ENCODE data around the gene POGK.

Gene POGK

DNA sequence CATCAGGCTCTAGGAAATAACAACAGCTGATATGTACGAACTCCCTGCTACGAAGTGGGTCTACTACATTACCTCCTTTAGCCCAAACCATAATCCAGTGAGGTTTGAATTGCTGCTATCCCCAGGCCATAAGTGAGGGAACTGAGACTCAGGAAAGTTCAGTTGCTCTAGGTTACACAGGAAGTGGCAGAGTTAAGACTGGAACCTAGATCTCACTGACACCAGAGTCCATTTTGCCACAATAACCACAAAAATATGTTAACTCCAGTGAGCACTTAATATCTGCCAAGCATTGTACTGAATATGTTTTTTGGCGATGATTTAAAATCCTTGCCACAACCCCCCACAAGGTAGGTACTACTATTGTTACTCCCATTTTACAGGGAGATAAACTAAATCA is 45.7 kb downstream of the POGK start:
- no peak for DNase-seq (ENCODE audit: extremely low read depth, low read depth)
- TF ChIP-seq, protein P1, sequence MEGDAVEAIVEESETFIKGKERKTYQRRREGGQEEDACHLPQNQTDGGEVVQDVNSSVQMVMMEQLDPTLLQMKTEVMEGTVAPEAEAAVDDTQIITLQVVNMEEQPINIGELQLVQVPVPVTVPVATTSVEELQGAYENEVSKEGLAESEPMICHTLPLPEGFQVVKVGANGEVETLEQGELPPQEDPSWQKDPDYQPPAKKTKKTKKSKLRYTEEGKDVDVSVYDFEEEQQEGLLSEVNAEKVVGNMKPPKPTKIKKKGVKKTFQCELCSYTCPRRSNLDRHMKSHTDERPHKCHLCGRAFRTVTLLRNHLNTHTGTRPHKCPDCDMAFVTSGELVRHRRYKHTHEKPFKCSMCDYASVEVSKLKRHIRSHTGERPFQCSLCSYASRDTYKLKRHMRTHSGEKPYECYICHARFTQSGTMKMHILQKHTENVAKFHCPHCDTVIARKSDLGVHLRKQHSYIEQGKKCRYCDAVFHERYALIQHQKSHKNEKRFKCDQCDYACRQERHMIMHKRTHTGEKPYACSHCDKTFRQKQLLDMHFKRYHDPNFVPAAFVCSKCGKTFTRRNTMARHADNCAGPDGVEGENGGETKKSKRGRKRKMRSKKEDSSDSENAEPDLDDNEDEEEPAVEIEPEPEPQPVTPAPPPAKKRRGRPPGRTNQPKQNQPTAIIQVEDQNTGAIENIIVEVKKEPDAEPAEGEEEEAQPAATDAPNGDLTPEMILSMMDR (IDR thresholded peaks at IDR 0.05; ENCODE audit: low read depth, low read length), result no peak

DNA sequence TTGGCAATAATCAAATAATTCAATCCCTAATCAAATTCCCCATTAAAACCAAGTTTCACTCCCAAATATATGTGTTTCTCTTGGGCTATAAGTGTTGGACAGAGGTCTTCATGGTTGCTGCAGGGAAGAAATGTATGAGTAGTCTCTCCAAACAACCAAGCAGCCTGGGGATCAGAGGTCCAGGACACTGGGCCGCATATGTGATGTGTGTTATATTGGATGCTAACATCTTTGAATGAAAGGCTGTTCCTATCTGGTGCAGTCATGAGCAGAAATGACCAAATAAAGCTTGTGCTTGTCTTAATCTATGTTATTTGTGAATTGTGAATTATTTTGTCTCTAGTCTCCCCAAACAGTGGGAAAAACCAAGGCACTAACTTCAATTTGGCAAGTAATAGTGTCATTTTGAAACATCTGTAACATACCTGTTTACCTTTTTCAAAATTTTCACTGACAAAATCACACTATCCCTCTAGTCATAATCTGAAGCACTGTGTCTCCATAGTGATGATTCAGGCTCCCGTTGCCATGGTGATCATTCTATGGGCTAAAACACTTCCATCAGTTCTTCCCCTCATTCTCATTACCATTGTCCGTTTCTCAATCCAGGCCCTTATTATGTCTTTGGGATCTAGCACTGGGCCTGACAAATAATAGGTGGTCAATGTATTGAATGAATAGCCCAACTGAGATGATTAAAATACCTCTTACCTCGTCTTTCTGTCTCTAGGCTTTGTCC is 49.3 kb downstream of the POGK start:
- TF ChIP-seq, protein P1 (IDR thresholded peaks at IDR 0.05; ENCODE audit: low read depth, low read length), result no peak
- DNase-seq (ENCODE audit: extremely low read depth, low read depth), result no peak

DNA sequence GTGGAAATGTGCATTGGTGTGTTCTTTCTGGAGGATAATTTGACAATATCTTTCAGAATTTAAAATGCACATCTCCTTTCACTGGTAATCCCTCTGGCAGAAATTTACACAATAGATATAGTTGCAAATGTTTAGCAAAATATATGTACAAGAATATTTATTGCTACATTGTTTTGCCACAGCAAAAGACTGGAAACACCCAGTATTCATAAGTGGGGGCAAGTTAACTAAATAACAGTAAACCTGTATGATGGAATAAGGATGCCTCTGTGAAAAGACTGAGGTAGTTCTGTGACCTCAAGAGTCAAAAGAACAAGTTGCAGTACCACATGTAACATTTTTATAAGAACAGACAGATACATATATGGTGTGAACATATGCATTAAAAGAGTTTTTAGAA is 50.5 kb downstream of the POGK start:
- TF ChIP-seq, protein P1 (IDR thresholded peaks at IDR 0.05; ENCODE audit: low read depth, low read length), result no peak
- DNase-seq (ENCODE audit: extremely low read depth, low read depth), result no peak

DNA sequence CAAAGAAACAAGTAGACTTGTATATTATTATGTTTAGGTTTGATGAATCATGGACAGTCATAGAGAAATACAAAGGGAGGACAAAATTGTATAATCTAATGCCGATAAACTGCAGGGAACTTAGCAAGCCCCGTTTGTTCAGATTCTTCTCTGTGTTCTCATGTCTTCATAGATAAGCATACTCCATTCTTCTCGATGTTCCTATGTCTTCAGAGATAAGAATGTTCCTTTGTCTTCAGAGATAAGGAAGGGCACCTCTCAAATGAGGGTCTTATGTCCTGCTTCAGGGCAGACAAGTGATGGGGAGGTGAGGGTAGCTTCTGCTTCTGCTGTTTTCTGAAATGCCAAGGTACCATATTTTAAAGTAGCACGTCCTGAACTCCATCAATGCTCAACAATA is 56.5 kb downstream of the POGK start:
- DNase-seq (ENCODE audit: extremely low read depth, low read depth), result no peak

DNA sequence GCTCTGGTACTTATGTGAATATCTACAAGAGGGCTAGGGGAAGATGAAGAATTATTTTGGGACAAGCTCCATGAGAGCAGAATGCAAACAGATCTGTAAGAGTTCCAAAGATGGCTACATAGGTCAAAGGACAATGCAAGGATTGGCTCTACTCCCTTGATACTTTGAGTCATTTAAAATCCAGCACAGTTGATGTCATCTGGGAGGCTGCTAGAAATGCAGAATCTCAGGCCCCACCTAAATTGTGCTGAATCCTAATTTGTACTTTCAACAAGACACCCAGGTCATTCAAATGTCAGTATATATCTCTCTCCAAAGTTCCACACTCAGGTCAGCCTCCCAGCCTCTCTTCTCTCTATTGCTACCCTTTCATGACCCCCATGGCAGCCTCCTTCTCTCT is 60.5 kb downstream of the POGK start:
- TF ChIP-seq, protein P1 (IDR thresholded peaks at IDR 0.05; ENCODE audit: low read depth, low read length), result no peak
- DNase-seq (ENCODE audit: extremely low read depth, low read depth), result no peak

More for the DNA sequence above, 56.5 kb downstream of the POGK start:
- TF ChIP-seq, protein P1 (IDR thresholded peaks at IDR 0.05; ENCODE audit: low read depth, low read length), result no peak

DNA sequence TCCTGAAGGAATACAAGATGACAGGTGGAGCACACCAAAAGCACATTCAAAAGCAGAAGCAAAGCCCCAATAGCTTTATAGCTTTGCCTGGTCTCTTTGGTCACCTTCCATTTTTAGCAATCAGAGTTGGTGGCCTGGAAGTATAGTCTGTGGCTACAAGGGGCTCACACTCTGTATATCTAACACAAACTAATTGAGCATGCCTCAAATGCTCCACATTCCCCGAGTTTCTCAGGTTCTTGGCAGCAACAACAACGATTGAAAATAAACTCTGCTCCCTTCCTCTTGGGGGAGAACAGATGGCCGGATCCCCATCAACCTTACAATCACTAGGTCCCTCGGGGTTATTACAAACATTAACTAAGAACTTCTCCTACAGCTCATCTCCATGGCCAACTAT is 61.7 kb downstream of the POGK start:
- TF ChIP-seq, protein P1 (IDR thresholded peaks at IDR 0.05; ENCODE audit: low read depth, low read length), result no peak
- no peak for DNase-seq (ENCODE audit: extremely low read depth, low read depth)

DNA sequence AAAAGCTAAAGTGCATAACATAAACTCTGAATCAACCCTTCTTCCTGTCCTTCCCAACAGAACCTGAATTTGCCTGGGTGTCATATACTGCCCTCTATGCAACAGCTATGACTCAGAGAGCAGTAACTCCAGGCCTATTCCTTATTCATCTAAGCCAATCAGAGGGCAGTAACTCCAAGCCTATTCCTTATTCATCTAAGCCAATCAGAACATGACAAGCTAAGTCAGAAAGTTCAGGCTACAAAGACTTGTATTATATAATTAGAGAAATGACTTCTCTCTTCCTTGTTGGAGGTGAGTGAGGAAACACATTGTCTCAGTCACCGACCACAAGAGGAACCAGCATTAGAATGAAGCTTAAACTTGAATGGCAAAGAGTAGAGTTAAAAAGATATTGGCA is 63.0 kb downstream of the POGK start:
- no peak for DNase-seq (ENCODE audit: extremely low read depth, low read depth)
- TF ChIP-seq, protein P1 (IDR thresholded peaks at IDR 0.05; ENCODE audit: low read depth, low read length), result no peak
